HepG2 (cell line): Measurements from ENCODE around the gene FOXA1. TPM values are rescaled to one million over a fixed set of nuclear protein-coding genes. Genes with fewer than 3 reads are reported as not detected.
A peak's percentile ranks its signal among the peaks of the same experiment; 100 is the strongest.

Experiments
- AKAP8 ChIP-seq: sonication (generic); formaldehyde crosslinking; IDR thresholded peaks from 2 replicates; pipeline ENCODE4 v1.5.1; 2020; ENCODE audit warnings: mild to moderate bottlenecking, missing genetic modification reagents
- BATF2 ChIP-seq: sonication (generic); formaldehyde crosslinking; IDR thresholded peaks from 2 replicates; pipeline ENCODE4 v1.8.0; 2022; ENCODE audit warnings: mild to moderate bottlenecking, missing genetic modification reagents, moderate library complexity
- DR1 ChIP-seq: sonication (generic); formaldehyde crosslinking; IDR thresholded peaks from 2 replicates; pipeline ENCODE4 v1.8.0; 2021; ENCODE audit warnings: mild to moderate bottlenecking, missing genetic modification reagents, inconsistent platforms
- E2F2 ChIP-seq: sonication (generic); formaldehyde crosslinking; IDR thresholded peaks from 2 replicates; pipeline ENCODE4 v1.4.0; 2020; ENCODE audit warnings: missing genetic modification reagents, borderline replicate concordance
- ELF3 ChIP-seq: IDR thresholded peaks from 2 replicates; pipeline ENCODE4 v1.6.1; 2016; ENCODE audit warnings: missing genetic modification reagents, missing compliant biosample characterization
- EP300 ChIP-seq, 3 experiments: sonication (generic) in 1 of 3; formaldehyde crosslinking in 1 of 3; IDR thresholded peaks; 2 replicates each; pipeline versions ENCODE4 v1.5.1 to v1.6.1; 2011 to 2020; ENCODE audit warnings: low read depth in 2 of 3, low read length in 2 of 3, borderline replicate concordance in 1 of 3, improper control_type of control experiment in 1 of 3, mild to moderate bottlenecking in 1 of 3, missing genetic modification reagents in 1 of 3, moderate library complexity in 1 of 3
- FOXC1 ChIP-seq: sonication (generic); formaldehyde crosslinking; IDR thresholded peaks from 2 replicates; pipeline ENCODE4 v1.8.0; 2022; ENCODE audit warnings: mild to moderate bottlenecking, missing genetic modification reagents, borderline replicate concordance
- GATAD1 ChIP-seq: IDR thresholded peaks from 2 replicates; pipeline ENCODE4 v1.6.1; 2016; ENCODE audit warnings: missing genetic modification reagents, missing compliant biosample characterization
- HNF4A ChIP-seq: sonication (generic); formaldehyde crosslinking; IDR thresholded peaks from 2 replicates; pipeline ENCODE4 v1.4.0; 2020; ENCODE audit warnings: missing genetic modification reagents
- HNRNPL ChIP-seq: fragments of 200-400 bp; formaldehyde crosslinking; IDR thresholded peaks from 2 replicates; pipeline ENCODE4 v1.6.1; 2017; ENCODE audit warnings: mild to moderate bottlenecking, low read depth, low read length
- IKZF4 ChIP-seq: sonication (generic); formaldehyde crosslinking; IDR thresholded peaks from 2 replicates; pipeline ENCODE4 v1.5.1; 2020; ENCODE audit warnings: borderline replicate concordance, mild to moderate bottlenecking, low read depth, missing genetic modification reagents; ENCODE audit errors: not compliant biosample characterization
- MTA3 ChIP-seq: sonication (generic); formaldehyde crosslinking; IDR thresholded peaks from 2 replicates; pipeline ENCODE4 v1.4.0; 2020; ENCODE audit warnings: missing genetic modification reagents
- MYNN ChIP-seq: sonication (generic); formaldehyde crosslinking; IDR thresholded peaks from 2 replicates; pipeline ENCODE4 v1.4.0; 2020; ENCODE audit warnings: mild to moderate bottlenecking, low read depth, missing genetic modification reagents
- ONECUT2 ChIP-seq: sonication (generic); formaldehyde crosslinking; IDR thresholded peaks from 2 replicates; pipeline ENCODE4 v1.4.0; 2020; ENCODE audit warnings: missing genetic modification reagents
- PAWR ChIP-seq: sonication (generic); formaldehyde crosslinking; IDR thresholded peaks from 2 replicates; pipeline ENCODE4 v1.4.0; 2020; ENCODE audit warnings: missing genetic modification reagents, mild to moderate bottlenecking, borderline replicate concordance
- TFAP4 ChIP-seq: sonication (generic); IDR thresholded peaks from 2 replicates; pipeline ENCODE4 v1.6.1; 2016; ENCODE audit warnings: low read depth, borderline replicate concordance
- USF2 ChIP-seq, 2 experiments: sonication (generic) in 1 of 2; formaldehyde crosslinking in 1 of 2; IDR thresholded peaks; 2 replicates each; pipeline versions ENCODE4 v1.5.1 to v1.6.1; 2011 to 2020; ENCODE audit warnings: borderline replicate concordance in 1 of 2, low read depth in 1 of 2, low read length in 1 of 2, mild to moderate bottlenecking in 1 of 2, missing genetic modification reagents in 1 of 2, moderate library complexity in 1 of 2
- ZNF18 ChIP-seq: sonication (generic); formaldehyde crosslinking; IDR thresholded peaks from 2 replicates; pipeline ENCODE4 v1.8.0; 2022; ENCODE audit warnings: mild to moderate bottlenecking, missing genetic modification reagents; ENCODE audit not compliant: insufficient replicate concordance
- ZNF329 ChIP-seq: sonication (generic); formaldehyde crosslinking; IDR thresholded peaks from 2 replicates; pipeline ENCODE4 v1.9.0; 2021; ENCODE audit warnings: low read depth, mild to moderate bottlenecking, missing genetic modification reagents
- ZNF562 ChIP-seq: sonication (generic); formaldehyde crosslinking; IDR thresholded peaks from 2 replicates; pipeline ENCODE4 v1.8.0; 2022; ENCODE audit warnings: missing genetic modification reagents, borderline replicate concordance
- ZNF761 ChIP-seq: sonication (generic); formaldehyde crosslinking; conservative IDR thresholded peaks from 2 replicates; pipeline ENCODE4 v1.4.0; 2020; ENCODE audit warnings: mild to moderate bottlenecking, missing genetic modification reagents
- polyA plus RNA-seq, 8 experiments: library from polyadenylated mRNA; depleted of rRNA in 3 of 8; stranded (reverse) in 7 of 8; unstranded in 1 of 8; fragments of >200 nt; fragmentation: Illumina TruSeq in 4 of 8; extraction: Trizol in 4 of 8; gene quantifications; 2 replicates each; pipeline versions ENCODE4 v1.2.1 to v1.2.3, GENCODE V29; 2011 to 2016; ENCODE audit warnings: low read depth in 4 of 8, missing spikeins in 1 of 8, mixed read lengths in 1 of 8; ENCODE audit not compliant: insufficient read depth in 1 of 8
- total RNA-seq, 5 experiments: library from RNA; depleted of rRNA; stranded (reverse); fragments of >200 nt; fragmentation: Illumina TruSeq; extraction: Trizol; gene quantifications; 2 replicates each; pipeline ENCODE4 v1.2.3, GENCODE V29; 2016; ENCODE audit warnings: low read depth in 1 of 5

FOXA1 gene
- total and polyA plus RNA-seq, 2 of the 13 experiments (the other 11 are each of a cell fraction or from before 2014, with no cell fraction given): 43.4 to 58.6 TPM

GRCh38 chr14:37594971-37595808 lies at the start of gene FOXA1, which contains the start of gene TTC6 (continued):
- TF ChIP-seq USF2 (IDR thresholded peaks at IDR 0.05; ENCODE audit: low read depth, low read length) (no peak), USF2 (CRISPR knock-in tag; IDR thresholded peaks at IDR 0.05; ENCODE audit: borderline replicate concordance) (no peak; the same call in 1 of the 2 replicates), EP300 (IDR thresholded peaks at IDR 0.05; ENCODE audit: low read depth in 2 of 2, low read length in 2 of 2) (peak in 1 of 2 experiments; percentile 41; a peak in 2 of 4 replicates), EP300 (CRISPR knock-in tag; IDR thresholded peaks at IDR 0.05; ENCODE audit: borderline replicate concordance) (no peak), FOXC1 (CRISPR knock-in tag) (peak; percentile 80; the same call in 1 of the 2 replicates), MYNN (CRISPR knock-in tag) (no peak), HNRNPL (no peak), IKZF4 (CRISPR knock-in tag) (no peak), DR1 (peak; percentile 48; the same call in 1 of the 2 replicates), HNF4A (CRISPR knock-in tag) (peak; percentile 63), E2F2 (no peak; the same call in 1 of the 2 replicates), ZNF18 (CRISPR knock-in tag) (no peak), ONECUT2 (no peak), TFAP4 (peak; percentile 55; the same call in 1 of the 2 replicates), PAWR (CRISPR knock-in tag) (0 out of 2 replicates have a peak, but pooled peaks have one; percentile 19), GATAD1 (CRISPR knock-in tag) (peak; percentile 21; the same call in 1 of the 2 replicates), ZNF562 (CRISPR knock-in tag) (no peak), ELF3 (CRISPR knock-in tag) (0 out of 2 replicates have a peak, but pooled peaks have one; percentile 4), AKAP8 (CRISPR knock-in tag) (peak; percentile 83; the same call in 1 of the 2 replicates), ZNF761 (CRISPR knock-in tag) (no peak), BATF2 (no peak), MTA3 (no peak), ZNF329 (CRISPR knock-in tag) (peak; percentile 78)
